GM12801 (cell line): ENCODE results near the gene SMAP1.

Experiments
- CTCF ChIP-seq: IDR thresholded peaks from one replicate; pipeline ENCODE4 v1.5.1; 2011; ENCODE audit warnings: control low read depth; ENCODE audit not compliant: insufficient read length; ENCODE audit errors: extremely low read depth

The SMAP1 gene

GRCh38 chr6:70886661-70887060 is 219.0 kb downstream of the SMAP1 start:
- TF ChIP-seq CTCF, result no peak

- TF ChIP-seq CTCF, result no peak
These were observed 221.6 kb downstream of the SMAP1 start for GRCh38 chr6:70889270-70889669.

GRCh38 chr6:70894001-70894400 is 226.3 kb downstream of the SMAP1 start:
- TF ChIP-seq CTCF, result no peak

- TF ChIP-seq CTCF, result no peak
These were observed 232.4 kb downstream of the SMAP1 start for GRCh38 chr6:70900047-70900446.

GRCh38 chr6:70901324-70901723 is 233.6 kb downstream of the SMAP1 start:
- no peak for TF ChIP-seq CTCF

- TF ChIP-seq CTCF, result no peak
These were observed 236.2 kb downstream of the SMAP1 start for GRCh38 chr6:70903665-70904452.

GRCh38 chr6:70905742-70906141 is 238.1 kb downstream of the SMAP1 start:
- TF ChIP-seq CTCF, result no peak
